ENCODE measurements around the gene C22orf39.
A peak's percentile ranks its signal among the peaks of the same experiment; 100 is the strongest.

The C22orf39 gene, protein sequence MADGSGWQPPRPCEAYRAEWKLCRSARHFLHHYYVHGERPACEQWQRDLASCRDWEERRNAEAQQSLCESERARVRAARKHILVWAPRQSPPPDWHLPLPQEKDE

DNA sequence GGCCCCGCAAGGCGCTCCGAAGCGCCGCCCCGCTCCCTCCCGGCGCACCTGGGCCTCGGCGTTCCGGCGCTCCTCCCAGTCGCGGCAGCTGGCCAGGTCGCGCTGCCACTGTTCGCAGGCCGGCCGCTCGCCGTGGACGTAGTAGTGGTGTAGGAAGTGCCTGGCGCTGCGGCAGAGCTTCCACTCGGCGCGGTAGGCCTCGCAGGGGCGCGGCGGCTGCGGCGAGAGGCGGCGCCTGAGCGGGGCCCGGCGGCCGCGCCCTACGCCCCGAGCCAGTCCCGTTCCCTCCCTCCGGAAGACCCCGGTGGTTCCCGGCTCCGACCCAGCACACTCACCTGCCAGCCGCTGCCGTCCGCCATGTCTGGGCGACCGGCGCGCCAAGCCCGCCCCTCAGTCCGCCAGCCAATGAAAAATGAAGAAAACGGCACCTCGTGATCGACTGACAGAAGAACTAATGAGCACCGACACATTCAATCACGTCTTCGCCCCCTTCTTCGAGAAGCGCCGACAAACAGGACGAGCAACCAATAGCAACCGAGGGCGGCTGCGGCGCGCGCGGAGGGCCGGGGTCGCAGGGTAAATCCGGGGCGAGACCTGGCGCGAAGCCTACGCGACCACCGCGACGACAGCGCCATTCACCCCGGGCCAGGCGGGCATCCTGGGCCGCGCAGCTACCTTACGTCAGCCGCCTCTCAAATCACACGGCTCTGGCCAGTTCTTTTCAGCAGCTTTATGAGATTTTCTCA lies at the start of gene C22orf39:
Gene C22orf39, minus strand, starts transcription at position 382 of the 746 bp plus-strand sequence. Its CDS starts 23 bp downstream, at position 359.
- peak; percentile 95 for DNase-seq

DNA sequence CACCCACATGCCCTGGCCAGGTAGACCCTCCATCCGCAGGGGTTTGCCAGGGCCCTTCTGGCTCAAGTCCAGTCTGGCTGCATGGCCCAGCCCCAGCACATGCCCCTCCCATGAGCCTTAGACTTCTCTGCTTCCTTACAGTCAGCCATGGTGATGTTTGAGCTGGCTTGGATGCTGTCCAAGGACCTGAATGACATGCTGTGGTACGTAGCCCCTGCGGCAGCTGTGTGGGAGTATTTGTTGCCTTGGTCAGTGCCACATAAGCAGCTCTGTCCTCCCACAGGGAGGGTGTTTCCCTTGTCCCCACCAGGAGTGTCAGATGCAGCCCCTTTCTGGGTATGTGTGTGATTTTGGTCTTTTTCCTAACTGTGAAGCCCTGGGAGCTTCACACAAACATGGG lies 49.7 kb upstream of the C22orf39 start:
- DNase-seq = no peak

DNA sequence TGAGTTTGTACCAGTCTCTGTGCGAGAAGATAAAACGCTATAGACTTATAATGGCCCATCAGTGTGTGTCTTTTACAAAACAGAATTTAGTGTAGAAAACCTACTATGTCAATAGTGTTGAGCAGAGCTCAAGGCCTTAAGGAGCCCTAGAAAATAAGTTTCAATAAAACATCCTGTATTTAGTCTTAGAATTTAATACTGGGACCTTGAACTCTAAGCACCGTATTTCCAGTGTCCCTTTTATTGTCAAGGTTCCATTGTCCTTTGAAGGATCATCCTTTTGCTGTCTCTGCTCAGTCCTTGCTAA lies 48.8 kb upstream of the C22orf39 start:
- DNase-seq = no peak

DNA sequence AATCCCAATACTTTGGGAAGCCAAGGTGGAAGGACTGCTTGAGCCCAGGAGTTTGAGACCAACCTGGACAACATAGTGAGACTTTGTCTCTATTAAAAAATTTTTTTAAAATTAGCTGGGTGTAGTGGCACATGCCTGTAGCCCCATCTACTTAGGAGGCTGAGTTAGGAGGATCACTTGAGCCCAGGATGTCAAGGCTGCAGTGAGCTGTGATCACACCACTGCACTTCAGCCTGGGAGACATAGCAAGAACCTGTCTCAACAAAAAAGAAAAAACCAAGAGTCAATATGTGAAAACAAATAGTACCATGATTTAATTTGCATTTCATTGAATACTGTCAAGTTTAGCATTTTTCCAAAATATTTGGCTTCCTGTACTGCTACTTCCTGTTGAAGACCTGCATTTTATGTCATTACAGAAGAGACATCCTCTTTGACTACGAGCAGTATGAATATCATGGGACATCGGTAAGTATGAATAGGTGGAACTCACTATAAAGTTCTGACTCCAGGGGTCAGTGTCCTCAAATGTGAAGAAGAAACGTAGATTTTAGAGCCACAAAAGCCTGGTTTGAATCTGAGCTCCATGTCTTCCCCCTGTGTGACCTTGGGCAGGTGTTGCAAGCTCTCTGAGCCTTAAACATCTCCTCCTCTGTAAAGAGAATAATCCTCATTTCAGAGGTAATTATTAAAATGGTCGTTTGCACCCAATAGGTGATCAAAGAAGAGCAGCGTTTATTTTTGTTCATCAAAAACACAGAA lies 48.2 kb upstream of the C22orf39 start:
- DNase-seq = peak; percentile 31

DNA sequence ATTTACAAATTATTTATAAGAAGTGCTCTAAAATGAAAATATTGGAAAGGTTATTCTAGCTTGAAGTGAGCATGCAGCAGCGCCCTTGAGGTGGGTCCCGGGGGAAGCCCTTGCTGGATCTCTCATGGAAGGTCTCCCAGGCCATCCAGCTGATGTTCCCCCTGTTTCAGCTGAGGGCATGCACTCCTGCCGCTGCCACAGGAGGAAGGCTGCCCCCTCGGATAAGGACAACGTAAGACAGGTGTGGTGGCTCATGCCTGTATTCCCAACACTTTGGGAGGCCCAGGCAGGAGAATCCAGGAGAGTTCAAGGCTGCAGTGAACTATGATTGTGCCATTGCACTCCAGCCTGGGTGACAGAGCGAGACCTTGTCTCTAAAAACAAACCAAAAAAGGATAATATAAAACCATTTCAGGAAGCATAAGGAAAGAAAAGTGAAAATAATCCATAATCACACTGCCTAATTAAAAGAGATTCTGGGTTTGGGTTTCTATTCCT lies 47.2 kb upstream of the C22orf39 start:
- no peak for DNase-seq

DNA sequence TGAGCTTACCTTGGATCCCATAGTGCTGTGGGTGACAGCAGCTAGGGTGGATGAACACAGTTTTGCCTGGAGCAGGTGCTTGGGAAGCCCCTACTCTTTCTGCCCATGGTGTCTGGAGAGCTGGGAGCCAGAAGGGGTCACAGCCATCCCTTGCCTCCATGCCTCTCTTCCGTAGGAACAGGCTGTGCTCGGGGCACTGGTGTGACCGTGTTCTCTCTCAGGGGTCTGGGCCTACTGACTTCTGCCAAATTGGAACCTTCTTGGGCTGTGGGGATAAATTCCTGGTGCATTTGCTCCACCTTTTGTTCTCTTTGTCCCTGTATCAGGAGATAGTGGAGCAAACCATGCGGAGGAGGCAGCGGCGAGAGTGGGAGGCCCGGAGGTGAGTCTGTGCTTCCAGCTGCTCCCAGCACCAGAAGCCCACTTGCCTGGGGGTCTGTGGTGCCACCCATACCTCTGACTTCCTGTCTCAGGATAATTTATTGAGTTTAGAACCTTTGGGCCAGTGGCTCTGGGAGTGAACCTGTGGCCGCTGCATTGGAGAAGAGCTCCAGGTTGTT lies 46.6 kb upstream of the C22orf39 start:
- no peak for DNase-seq

DNA sequence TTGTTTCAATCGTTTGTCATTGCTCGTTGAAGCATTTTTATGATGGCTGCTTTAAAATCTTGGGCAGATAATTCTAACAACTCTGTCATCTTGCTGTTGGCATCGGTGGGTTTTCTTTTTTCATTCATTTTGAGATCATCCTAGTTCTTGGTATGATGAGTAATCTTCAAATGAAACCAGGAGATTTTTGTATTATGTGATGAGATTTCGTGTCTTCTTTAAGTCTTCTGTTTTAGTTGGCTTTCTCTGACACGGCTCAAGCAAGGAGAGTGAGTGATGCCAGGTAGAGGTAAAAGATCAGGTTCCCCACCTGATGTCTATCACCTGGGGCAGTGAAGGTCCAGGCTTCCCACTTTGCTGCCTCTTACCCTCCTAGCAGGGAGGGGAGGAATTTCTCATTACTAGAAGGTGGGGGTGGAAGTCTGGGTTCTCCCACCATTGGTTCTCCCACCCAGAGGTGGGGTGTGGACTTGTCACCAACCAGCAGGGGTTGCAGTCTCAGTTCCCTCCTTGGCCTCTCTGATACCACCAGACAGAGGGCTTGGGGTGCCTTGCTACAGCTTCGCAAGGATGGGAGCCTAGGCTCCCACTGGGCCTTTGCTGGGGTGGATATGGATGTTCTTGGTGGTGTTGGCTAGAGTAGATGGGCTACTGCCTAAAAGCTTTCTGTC lies 45.1 kb upstream of the C22orf39 start:
- no peak for DNase-seq

DNA sequence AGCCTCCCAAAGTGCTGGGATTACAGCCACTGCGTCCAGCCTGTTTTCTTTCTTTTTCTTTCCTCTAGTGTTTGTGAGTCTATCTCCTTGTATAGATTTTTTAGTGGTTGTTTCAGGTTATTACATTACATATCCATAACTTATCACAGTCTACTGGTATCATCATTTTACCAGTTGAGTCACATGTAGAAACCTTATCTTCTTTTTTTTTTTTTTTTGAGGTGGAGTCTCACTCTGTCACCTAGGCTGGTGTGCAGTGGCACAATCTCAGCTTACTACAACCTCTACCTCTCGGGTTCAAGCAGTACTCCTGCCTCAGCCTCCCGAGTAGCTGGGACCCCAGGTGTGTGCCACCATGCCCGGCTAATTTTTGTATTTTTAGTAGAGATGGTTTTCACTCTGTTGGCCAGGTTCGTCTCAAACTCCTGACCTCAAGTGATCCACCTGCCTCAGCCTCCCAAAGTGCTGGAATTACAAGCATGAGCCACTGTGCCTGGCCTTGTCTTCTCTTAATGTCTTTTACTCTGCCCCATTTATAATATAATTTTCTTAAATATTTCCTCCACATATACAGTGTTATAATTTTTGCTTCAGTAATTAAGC lies 43.2 kb upstream of the C22orf39 start:
- DNase-seq = no peak

DNA sequence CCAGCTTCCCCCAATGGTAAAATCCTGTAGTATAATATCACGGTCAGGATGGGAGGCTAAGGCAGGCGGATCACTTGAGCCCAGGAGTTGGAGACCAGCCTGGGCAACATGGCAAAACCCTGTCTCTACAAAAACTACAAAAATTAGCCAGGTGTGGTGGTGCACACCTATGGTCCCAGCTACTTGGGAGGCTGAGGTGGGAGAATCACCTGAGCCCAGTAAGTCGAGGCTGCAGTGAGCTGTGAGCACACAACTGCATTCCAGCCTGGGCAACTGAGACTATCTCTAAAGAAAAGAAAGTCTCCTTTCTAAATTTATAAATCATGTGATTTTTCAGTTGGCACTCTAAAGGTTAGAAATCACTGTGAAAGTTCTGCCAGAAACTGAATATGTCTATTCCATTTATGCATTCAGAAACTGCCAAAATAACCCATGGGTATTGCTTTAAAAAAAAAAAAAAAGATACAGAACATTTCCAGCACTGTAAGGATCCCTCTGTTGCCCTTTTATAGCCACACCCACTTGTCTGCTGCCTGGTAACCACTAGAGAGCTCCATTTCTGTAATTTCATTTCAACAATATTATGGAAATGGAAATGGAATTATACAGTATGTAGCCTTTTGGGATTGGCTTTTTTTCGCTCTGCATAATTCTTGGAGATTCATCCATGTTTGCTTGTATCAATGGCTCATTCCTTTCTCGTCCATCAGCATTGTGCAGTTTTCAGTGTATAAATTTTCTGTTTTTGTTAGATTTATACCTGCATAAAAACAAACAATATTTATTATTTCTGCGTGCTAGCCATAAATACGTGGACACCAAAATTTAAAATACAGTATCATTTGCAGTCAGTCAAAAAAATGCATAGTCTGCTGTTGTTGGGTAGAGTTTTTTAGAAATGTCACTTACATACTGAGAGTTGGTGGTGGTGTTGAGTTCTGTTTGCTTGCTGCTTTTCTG lies 41.7 kb upstream of the C22orf39 start:
- DNase-seq = peak; percentile 5

DNA sequence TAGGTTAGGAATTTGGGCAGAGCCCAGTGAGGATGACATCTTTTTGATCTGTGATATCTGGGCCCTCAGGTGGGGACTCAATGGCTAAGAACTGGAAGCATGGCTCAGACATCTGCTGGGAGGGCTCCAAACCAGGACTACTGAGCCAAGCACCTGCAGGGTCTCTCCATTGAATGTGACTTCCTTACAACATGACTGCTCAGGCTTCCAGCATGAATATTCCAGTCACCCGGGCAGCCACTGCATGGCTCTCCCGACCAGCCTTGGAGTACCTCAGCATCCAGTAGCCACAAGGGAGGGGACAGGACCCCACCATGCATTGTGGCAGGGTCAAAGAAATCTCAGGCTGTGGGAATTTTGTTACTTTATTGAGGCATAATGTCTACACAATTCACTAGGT lies 40.8 kb upstream of the C22orf39 start:
- DNase-seq = no peak

DNA sequence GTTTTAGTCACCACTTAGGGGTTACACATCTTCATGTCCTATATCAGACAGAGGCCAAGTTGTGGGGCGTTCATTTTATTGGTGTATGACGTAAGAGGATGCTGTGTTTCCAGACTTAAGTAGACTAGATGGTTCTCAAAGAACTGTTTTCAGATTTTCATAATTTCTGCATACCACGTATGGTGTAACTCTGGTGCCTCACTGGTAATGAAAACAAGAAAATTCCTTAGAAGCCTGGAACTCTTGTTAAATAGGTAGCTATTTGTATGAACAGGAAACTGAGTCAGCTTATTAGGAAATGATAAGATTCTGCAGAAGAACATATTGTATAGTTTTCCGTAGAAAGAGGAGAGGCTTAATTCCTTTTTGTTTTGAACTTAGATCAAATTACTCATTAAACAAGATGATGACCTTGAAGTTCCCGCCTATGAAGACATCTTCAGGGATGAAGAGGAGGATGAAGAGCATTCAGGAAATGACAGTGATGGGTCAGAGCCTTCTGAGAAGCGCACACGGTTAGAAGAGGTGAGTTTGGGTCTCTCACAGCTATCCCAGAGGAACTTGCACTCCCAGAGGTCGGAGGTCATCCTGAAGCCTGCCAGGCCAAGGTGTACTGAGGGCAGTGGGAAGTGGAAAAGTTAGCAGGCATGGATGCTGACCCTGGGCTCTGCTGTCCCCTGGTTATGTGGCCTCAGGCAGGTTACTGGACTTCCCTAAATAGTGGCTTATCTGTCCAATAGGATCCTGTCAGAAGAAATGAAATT lies 36.2 kb upstream of the C22orf39 start:
- no peak for DNase-seq

DNA sequence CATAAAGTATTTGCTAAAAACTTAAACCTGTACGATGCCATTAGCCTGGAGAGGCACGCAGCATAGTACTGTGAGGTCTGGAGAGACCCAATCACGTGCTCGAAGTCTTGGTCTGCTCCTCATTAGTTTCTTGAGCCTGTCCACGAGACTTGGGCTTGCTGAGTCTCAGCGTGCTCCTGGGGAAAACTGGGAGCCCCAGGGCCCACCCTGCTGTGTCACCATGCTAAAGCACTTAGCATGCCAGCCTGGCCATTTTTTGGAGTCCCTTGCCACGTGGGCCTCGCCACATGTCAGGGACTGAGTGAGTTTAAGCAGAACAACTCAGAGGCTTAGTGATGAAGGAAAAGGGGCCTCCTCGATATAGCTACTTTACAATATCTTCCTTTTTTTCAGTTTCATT lies 34.8 kb upstream of the C22orf39 start:
- DNase-seq = no peak

DNA sequence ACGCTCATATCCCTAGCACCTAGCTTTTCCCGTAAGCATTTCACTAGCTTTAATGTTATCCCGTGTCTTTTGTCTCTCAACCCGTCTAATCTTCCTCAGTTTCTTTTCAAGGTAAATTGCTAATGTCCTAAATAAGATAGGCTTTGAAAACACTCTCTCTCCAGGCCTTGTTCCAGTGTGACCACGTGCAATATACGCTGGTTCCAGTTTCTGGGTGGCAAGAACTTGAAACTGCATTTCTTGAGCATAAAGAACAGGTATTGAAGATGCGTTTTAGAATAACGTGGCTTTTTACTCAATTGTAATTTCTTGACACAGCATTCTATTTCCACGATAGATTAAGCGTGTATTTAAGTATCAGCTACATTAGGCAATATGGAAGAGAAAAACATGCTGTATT lies 33.3 kb upstream of the C22orf39 start:
- no peak for DNase-seq

DNA sequence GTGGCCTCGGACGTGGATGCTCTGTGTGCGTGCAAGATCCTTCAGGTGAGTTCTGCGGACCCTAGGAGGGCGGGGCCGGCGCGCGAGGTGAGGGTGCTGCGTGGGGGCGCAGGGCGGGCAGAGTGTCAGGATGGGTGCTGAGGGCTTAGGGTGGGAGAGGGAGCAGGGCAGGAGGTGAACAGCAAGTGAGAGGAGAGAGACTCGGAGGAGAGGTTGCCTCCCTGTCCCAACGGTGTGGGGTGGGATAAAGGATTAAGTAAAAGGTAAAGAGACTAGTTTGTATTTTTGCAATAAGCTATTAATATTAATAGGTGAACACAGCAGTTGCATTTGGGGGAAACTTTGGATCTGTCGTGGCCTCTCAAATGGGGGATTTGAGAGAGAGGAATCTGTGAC lies 32.7 kb upstream of the C22orf39 start:
- DNase-seq = no peak

DNA sequence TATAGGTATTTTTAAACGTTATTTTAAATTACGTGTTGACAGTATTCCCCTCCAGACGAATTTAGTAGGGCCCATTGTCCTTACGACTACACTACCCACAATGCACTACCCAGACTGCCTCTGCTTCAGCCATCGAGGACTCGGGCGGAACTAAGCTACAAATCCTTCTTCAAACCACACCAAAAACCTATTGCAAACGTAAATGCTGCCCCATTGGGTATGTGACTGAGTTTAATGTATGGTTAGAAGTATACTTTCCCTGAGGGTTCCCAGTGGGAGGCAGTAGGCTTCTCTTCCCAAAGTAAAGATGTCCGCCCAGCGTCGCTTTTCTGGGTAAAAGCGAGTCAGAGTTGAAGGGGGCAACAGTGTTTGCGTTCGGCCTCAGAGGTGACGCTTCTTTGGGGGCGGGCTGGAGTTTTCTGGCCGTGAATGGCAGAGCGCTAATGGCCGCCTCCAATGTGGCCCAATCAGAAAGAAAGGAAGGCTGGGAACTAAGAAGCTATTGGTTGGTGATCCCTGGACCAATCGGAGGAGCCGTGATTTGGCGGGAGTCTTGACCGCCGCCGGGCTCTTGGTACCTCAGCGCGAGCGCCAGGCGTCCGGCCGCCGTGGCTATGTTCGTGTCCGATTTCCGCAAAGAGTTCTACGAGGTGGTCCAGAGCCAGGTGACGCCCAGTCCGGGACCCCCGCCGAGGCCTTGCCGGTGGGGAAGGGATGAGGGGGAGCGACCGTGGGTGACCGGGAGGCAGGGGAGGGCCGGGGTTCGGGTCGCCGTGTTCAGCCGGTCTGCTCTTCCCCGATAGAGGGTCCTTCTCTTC lies 32.1 kb upstream of the C22orf39 start, which contains the start of gene CDC45:
Gene CDC45, plus strand, starts transcription at position 566 of the 818 bp plus-strand sequence. Its CDS starts 49 bp downstream, at position 615.
- DNase-seq = peak; percentile 97

DNA sequence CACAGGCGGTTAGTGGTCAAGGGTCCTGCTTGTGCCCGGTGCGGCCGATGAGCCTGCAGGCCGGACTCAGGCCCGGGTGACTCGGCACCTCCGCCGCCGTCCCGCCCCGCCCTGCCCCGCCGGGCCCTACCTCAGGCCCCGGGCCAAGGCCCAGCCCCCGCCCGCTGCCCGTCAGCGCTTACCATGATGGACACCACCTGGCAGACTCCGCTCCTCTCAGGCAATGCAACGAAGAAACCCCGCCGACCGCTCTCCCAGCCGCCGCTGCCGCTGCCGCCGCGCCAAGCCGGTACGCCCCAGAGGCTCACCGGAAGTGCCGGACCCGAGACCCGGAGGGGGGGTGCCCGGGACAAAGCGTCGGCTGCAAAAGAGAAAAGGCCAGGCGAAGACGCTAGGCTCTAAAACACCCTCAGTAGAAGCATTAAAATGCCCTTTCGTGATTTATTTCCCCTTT lies 31.4 kb upstream of the C22orf39 start, which contains the start of gene UFD1:
Gene UFD1, minus strand, starts transcription at position 293 of the 454 bp plus-strand sequence. Its CDS starts 108 bp downstream, at position 185.
- DNase-seq = peak; percentile 85

DNA sequence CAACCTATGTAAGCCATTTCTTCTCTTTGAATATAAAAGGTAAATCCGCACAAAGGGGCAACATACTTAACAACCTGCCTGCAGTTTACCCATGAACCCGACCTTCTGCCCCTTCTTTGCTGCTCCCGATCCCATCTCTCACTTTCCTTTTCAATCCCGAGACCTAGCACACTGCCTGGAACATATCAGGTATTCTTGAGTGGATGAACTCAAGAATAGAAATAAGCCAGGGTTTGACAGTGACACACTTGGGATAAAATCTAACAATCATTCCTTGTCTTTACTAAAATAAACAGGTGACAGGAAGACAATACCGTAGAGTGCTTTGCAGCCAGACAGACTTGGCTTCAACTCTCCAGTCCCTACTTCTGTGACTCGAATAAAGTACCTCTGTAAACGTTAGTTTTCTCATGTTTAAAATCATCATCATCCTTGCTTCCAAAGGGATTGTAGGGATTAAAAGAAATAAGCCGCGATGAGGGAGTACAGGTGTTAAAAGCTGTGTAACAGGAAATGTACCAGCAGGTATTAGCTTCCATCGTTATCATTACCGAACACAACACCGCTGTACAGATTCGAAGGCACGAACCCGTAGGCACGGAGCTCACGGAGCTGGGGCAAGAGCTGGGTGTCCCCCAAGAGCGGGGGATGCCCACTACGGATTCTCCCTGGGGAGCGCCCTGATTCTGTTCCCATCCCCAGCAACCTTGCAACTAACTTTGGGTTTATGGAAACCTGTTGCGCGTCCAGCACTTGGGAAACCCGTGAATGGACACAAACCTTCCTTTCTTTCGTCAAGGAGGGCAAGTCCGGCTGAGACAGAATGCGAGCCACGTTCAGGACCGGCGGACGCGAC lies 30.8 kb upstream of the C22orf39 start:
- peak; percentile 17 for DNase-seq

DNA sequence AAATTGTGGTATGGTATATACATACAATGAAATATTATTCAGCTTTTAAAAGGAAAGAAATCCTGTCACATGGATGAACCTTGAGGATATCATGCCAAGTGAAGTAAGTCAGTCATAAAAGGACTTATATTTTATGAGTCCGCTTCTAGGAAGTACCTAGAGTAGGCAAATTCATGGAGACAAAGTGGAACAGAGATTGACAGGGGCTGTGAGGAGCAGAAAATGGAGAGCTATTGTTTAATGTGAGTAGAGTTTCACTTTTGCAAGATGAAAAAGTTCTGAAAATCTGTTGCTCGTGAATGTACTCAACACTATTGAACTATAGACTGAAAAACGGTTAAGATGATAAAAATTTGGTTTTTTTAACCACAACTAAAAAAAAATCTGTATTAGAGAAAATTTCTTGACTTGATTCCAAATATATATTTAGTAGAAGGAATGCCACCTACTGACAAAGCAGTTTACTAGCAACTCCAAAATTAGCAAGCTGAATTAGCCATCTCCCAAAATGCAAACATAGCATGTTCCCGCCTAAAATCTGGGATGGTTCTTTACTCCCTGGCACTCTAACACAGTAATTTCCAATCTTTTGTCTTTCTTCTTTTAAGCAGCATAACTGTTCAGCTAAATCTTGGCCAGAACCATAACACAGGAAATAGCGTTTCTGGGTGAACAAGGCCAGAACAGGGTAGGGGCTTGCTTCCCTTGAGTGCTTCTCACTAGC lies 30.0 kb upstream of the C22orf39 start:
- peak; percentile 22 for DNase-seq
